Measurements from ENCODE around the gene ARHGAP24. TPM values are rescaled to one million over a fixed set of nuclear protein-coding genes. Genes with fewer than 3 reads are reported as not detected.

Gene ARHGAP24
- total RNA-seq, 4 donors from 2014 or later = 3.6 to 35.3 (median 7.2) TPM

DNA sequence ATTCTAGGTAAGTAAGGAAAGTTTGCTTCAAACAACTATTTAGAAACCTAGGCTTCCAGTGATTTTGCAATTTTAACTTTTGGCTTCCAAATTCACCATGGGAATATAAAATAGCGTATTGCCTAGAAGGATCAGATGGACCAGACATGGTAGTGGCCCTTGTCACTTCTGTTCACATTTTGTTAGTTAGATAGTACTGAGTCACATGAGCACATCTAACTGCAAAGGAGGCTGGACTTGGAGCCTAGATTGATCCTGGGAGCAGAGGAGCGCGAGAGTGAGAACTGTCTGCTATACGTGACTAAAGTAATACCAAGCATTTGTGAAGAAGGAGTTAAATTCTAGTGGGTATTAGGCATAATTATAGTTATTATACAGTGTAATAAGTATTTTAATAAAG is 102.4 kb downstream of the ARHGAP24 start:
- intact Hi-C loops (cut with DNase I) = no loop called here
- WGBS, 2 donors = 67 to 81% methylated on average over 4 of the region's 4 CpGs
- Histone ChIP-seq H3K27ac (no peak overlapping the region), H3K4me1 (peaks cover 0 to 20% (median 0%) of the 10 kb centered on the region in 3 donors), H3K4me3 (no peak overlapping the region), H3K36me3 (no peaks in the 10 kb centered on the region), H3K27me3 (no peaks in the 10 kb centered on the region), H3K9me3 (no peaks in the 10 kb centered on the region)
- DNase-seq = no peak
- no peak for TF ChIP-seq POLR2A (IDR thresholded peaks at IDR 0.05)
- TF ChIP-seq, protein P1, sequence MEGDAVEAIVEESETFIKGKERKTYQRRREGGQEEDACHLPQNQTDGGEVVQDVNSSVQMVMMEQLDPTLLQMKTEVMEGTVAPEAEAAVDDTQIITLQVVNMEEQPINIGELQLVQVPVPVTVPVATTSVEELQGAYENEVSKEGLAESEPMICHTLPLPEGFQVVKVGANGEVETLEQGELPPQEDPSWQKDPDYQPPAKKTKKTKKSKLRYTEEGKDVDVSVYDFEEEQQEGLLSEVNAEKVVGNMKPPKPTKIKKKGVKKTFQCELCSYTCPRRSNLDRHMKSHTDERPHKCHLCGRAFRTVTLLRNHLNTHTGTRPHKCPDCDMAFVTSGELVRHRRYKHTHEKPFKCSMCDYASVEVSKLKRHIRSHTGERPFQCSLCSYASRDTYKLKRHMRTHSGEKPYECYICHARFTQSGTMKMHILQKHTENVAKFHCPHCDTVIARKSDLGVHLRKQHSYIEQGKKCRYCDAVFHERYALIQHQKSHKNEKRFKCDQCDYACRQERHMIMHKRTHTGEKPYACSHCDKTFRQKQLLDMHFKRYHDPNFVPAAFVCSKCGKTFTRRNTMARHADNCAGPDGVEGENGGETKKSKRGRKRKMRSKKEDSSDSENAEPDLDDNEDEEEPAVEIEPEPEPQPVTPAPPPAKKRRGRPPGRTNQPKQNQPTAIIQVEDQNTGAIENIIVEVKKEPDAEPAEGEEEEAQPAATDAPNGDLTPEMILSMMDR (IDR thresholded peaks at IDR 0.05) = no peak

DNA sequence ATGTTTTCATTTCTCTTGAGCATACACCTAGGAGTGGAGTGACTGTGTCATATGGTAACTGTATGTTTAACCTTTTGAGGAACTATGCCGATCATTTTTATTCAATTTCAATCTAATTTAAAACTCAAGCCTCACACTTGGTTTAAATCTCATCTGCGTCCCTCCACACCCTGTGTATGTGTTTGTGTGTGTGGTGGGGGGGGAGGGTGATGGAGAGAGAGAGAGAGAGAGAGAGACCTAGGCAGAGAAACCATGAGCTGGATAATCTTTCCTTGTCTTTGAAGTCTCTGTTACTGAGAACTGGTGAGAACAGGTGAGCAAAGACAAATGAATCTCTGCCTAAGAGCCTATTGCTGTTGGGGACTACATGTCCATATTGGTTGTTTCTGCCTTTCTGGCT is 105.0 kb downstream of the ARHGAP24 start:
- intact Hi-C loops (cut with DNase I) = no loop called here
- peaks cover 0 to 20% (median 0%) of the 10 kb centered on the region in 3 donors for H3K4me1 ChIP-seq

DNA sequence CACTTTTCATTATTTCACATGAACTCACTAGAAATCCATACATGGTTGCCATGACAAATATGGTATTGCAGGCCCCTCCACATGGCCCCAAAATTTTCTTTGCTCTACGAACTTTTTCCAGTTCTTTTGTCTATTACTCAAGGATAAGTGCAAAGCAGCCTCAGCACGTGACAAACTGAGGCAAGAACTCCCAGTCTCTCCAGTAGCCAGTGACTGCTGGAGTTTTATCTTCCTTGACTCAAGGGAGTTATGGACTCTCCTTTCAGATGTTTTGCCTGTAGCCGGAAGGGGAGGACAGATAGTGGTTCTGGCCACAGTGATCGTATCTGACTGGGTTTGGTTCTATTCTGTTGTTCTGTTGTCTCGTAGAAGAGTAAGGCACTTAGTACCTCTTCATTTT is 105.5 kb downstream of the ARHGAP24 start:
- no peak overlapping the region for H3K4me3 ChIP-seq
- peaks cover 0 to 20% (median 0%) of the 10 kb centered on the region in 3 donors for H3K4me1 ChIP-seq
- no peaks in the 10 kb centered on the region for H3K9me3 ChIP-seq
- H3K27ac ChIP-seq = no peak overlapping the region
- 91 to 96% methylated on average over 5 of the region's 5 CpGs for WGBS, 2 donors
- TF ChIP-seq, protein P1 (IDR thresholded peaks at IDR 0.05) = no peak
- no peak for TF ChIP-seq POLR2A (IDR thresholded peaks at IDR 0.05)
- no peaks in the 10 kb centered on the region for H3K27me3 ChIP-seq
- no peaks in the 10 kb centered on the region for H3K36me3 ChIP-seq
- intact Hi-C loops (cut with DNase I) = no loop called here
- no peak for DNase-seq

More for the DNA sequence above, 105.0 kb downstream of the ARHGAP24 start:
- WGBS, 2 donors = 75 to 85% methylated on average over 2 of the region's 2 CpGs
- H3K27ac ChIP-seq = no peak overlapping the region
- TF ChIP-seq, protein P1 (IDR thresholded peaks at IDR 0.05) = no peak
- no peak for TF ChIP-seq POLR2A (IDR thresholded peaks at IDR 0.05)
- no peak overlapping the region for H3K4me3 ChIP-seq
- no peaks in the 10 kb centered on the region for H3K36me3 ChIP-seq
- H3K9me3 ChIP-seq = no peaks in the 10 kb centered on the region
- DNase-seq = no peak
- H3K27me3 ChIP-seq = no peaks in the 10 kb centered on the region

DNA sequence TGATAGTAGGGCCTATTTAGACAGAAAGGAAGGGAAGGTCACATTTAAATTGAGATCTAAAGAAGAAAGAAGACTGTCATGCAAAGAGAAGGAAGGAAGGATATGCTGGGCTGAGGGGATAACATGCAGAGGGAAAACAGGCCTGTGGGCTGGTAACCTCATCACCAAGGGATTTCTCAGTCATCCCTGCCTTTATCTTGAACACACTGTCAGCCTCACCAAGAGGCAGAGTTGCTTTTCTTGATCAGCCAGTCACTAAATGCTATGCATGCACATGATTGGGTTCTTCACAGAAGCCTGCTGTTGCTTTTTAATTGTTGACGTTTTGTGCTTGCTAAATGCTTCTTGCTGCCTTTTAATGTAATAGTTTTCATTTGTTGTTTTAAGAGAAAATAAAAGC is 113.0 kb downstream of the ARHGAP24 start:
- WGBS, 2 donors = 63 to 87% methylated on average over 1 of the region's 1 CpG
- no peak for DNase-seq
- intact Hi-C loops (cut with DNase I) = no loop called here

DNA sequence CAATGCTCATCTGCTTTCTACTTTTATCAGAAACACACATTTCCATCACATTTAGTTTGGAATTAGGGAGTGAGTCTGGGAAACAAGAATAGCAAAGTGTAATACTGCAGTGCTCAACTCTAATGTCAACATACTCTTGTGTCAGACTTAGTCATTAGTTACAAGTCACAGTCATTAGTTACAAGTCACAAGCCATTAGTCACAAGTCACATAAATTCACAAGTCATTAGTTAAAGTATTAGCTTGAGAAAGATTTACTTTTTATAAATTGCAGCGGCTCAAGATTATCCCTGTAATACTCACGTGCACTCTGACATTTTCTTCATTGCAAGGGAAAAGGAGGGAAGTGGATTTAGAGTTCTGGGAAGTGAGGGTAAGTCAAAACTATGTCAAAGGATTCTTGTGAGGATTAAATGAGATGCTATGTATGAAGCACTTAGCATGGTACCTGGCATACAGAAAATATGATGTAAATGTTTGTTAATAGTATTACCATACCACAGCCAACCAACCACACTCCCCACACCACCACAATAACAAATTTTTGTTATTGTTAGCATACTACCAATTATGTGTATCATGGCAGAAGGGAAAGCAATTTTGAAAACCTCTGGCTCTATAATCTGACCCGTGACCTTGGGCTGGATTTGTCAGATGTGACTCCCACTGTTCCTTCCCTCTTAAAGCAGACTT is 116.6 kb downstream of the ARHGAP24 start:
- no peaks in the 10 kb centered on the region for H3K9me3 ChIP-seq
- H3K36me3 ChIP-seq = no peaks in the 10 kb centered on the region
- WGBS, 2 donors = 69% methylated on average over 3 of the region's 3 CpGs
- TF ChIP-seq, protein P1 (IDR thresholded peaks at IDR 0.05) = no peak
- no peak for TF ChIP-seq POLR2A (IDR thresholded peaks at IDR 0.05)
- intact Hi-C loops (cut with DNase I) = no loop called here
- no peak overlapping the region for H3K4me3 ChIP-seq
- H3K27ac ChIP-seq = no peak overlapping the region
- H3K4me1 ChIP-seq = peaks cover 0 to 6% (median 0%) of the 10 kb centered on the region in 3 donors
- no peak for DNase-seq
- H3K27me3 ChIP-seq = no peaks in the 10 kb centered on the region

More for the DNA sequence above, 113.0 kb downstream of the ARHGAP24 start:
- Histone ChIP-seq H3K4me3 (no peak overlapping the region), H3K9me3 (no peaks in the 10 kb centered on the region), H3K27ac (no peak overlapping the region), H3K27me3 (no peaks in the 10 kb centered on the region), H3K36me3 (no peaks in the 10 kb centered on the region), H3K4me1 (peaks cover 0 to 6% (median 0%) of the 10 kb centered on the region in 3 donors)
- TF ChIP-seq, protein P1 (IDR thresholded peaks at IDR 0.05) = no peak
- no peak for TF ChIP-seq POLR2A (IDR thresholded peaks at IDR 0.05)

All from esophagus squamous epithelium (tissue), 5 donors.